ENCODE results near the gene NKAIN2.
"Not testable (repeated sequence)": the region's sequence is repeated elsewhere in the genome, so short reads cannot be mapped to it uniquely, and the experiment has no call there.

Gene NKAIN2

DNA sequence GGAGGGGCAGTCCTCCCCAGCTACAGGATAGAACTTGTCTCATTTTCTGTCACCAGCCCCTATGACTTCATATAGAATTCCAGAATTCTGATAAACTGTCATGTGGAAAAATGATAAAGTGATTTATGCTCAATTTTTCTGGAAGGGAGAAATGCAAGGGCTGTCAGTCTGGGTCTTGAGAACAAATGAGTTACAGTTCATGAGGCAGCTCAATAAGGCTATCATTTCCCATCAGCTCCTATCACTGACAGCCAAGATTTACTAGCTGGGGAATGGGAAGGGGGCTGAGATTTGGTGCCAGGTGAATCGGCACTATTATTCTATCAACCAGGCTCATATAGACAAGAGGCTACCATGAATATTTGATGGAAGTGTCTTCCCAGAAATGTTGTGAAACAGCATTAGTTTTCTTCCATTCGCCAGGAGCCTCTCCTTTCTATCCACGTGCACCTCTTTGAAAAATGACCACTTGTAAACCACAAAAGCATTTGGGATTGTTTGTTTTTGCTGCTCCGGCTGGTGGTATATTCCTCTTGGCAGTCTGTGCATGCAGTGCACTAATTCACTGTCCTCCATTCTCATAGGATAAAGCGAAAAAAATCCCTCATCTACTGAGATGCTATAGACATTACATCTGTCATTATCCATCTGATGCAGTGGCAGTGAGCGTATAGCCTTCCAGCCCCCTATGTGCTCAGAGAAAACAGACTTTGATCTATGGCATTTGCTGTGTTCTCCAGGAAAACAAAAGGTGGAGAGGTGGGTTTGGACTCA lies 629.9 kb downstream of the NKAIN2 start:
- DNase-seq (ENCODE audit: low read depth in 2 of 2) = no peak

DNA sequence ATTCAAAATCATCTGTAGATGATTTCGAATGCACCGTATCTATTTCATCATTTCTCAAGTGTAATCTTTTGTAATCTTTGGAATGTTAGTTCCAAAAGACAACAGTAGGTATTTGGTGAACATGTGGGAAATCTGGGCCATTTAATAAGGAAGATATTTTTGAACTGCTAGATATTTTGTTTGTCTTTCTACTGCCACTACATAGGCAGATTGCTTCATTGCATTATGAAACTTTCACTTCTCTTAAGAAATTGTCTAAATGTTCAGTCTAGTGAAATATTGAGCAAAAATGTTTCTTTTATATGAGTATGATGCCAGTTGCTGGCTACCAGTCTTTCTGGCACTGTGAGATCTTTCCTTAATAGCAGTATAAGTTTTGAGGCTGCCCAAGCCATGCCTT lies 630.8 kb downstream of the NKAIN2 start:
- no peak for DNase-seq (ENCODE audit: low read depth in 2 of 2)

DNA sequence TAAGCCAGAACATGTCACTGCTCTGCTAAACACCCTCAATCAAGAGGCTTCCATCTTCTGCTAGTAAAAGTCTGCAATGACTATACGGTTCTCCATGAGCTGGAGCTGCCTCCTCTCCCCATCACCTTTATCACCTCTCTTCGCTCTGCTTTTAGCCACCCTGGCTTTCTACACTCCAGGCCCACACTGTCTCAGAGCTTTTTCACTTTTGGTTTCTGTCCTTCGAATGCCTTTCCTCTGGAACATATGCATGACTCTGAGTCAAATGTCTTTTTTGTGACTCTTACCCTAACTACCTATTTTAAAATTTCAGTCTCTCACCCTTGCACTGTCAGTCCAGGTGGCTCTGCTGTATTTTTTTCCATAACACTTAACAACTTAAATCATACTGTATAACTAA lies 633.1 kb downstream of the NKAIN2 start:
- no peak for DNase-seq (ENCODE audit: low read depth in 2 of 2)

DNA sequence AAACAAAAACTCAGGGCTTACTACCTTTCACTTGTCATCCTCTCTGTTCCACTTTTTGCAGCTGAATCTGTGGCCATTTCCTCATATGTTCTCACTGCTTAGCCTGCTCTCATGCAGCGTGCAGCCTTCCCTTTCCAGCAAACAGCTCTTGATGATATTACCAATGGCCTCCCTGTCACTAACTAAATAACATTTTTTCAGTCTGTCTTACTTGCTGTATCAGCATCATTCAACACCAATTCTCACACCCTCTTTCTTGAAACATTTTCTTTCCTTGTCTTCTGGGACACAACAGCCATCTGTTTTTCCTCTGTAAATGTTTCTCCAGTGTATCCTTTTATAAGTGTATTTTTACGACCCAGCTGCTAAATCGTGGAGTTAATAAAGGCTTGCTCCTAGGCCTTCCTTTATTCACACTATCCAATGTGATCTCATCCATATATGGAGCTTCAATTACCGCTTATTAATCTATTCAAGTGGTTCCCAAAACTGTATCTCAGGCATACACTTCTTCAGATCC lies 634.9 kb downstream of the NKAIN2 start:
- no peak for DNase-seq (ENCODE audit: low read depth in 2 of 2)

DNA sequence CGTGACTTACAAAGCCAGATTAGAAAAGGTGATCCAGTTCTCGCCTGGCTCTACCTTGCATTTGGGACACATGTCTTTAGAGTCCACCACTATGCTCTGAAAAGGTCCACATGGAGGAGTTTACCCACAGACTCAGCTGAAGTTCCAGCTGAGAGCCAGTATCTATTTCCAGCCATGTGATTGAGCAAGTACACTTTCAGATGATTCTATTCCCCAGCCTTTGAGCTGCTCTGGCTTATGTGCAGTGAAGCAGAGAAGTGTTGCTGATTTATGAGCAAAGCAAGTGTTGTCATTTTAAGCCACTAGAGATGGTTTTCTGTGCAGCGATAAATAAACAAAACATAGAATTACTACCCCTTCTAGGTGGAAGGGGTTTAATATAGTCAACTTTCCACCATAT lies 637.8 kb downstream of the NKAIN2 start:
- no peak for DNase-seq (ENCODE audit: low read depth in 2 of 2)

DNA sequence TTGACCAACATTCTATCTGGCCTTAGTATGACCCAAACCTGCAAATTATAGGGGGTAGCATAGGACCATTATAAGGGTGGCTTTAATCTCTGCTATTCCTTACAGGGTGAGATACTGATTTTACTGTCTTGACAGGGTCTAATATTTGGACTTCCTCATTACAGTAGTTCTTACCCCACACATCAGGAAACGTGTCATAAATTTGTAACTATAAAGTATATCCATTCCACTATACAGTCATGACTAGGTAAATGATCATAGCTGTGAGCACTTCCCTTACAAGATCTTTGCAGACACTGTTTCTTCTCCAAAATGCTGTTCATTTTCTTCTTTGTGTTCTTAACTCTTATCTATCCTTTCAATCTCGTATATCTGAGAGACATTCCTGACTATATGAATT lies 639.9 kb downstream of the NKAIN2 start:
- DNase-seq (ENCODE audit: low read depth in 2 of 2) = no peak

DNA sequence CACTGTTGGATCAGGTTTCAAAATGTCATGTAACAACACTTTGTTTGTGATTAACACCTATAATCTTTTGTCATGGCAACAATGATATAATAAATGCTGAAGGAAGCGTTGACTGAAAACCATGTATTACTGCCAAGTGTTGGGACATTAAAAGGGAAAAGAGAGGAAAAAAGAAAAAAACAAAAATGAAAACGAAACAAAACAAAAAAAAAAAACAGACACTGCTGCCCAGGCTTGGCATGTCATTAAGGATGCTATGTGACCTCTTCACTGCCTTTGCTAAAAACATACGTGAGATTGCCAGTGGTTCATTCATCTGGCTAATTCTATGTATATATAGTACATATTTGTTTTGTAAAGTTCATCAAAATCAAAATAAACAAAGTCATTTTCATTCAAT lies 641.9 kb downstream of the NKAIN2 start:
- no peak for DNase-seq (ENCODE audit: low read depth in 2 of 2)

DNA sequence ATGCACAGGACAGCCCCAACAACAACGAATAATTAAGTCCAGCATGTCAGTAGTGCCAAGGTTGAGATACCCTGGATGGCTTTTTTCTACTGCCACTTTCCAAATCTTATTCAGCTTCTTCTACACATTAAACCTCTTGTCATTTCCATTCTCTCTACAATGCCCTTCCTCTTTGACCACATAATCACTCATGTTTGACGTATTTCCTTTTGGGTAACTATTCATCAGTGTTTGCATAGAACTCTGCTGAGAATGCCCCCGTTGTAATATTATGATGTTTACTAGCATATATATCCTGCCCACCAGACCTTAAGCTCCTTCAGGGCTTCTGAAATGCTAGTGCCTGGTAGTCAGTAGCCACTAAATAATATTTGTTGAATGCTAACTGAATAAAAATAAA lies 643.3 kb downstream of the NKAIN2 start:
- DNase-seq (ENCODE audit: low read depth in 2 of 2) = no peak

DNA sequence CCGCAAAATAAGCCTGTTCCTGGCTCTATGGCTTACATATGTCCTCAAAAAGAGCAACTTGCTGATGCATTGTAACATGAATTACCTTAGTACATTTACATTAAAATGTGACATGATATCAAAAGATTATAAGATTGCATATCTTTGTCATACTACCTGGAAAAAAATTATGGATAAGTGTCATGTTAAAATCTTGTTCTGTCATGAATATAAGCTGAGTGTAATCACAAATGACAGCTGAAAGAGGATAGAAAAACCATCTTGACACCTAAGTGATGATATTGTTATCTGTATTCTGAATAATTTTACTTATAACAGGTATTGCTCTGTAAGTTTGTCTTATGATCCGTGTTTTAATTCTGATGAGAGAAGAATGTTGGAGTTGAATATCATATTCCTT lies 655.6 kb downstream of the NKAIN2 start:
- DNase-seq (ENCODE audit: low read depth in 2 of 2) = no peak

DNA sequence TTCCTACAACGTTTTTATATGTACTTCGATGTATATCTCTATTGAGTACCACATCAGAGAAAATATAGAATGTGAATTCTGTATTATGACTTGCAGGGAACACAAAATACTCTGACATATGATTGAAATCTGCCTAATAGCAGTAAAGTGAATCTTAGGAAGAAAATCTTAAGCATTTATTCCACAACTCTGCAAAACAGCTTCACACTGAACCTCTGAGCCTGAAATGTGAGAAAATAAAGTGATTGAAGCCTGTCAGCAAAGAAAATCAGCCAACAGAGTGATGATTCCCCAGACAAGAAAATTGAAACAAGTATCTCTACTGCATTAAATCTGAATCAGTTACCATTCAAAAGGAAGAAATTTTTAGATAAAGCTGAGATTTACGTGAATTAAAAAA lies 659.1 kb downstream of the NKAIN2 start:
- DNase-seq (ENCODE audit: low read depth in 2 of 2) = no peak

DNA sequence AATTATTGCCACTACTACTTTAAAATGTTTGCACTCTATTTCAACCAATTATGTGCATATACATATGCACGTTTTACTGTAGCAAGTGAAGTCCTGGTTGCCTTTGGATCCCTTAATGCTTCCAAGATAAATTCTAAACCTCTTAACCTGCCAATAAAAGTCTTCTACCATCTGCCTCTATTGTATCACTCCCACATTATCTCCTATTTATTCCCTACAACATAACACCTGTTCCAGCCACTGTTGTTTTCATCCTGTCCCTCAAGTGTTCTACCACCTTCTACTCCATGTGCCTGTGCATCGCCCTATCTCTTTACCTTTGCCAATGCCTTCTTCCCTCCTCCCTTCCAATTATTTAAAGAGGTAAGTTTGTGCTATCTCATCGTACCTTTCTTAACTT lies 659.6 kb downstream of the NKAIN2 start:
- no peak for DNase-seq (ENCODE audit: low read depth in 2 of 2)

DNA sequence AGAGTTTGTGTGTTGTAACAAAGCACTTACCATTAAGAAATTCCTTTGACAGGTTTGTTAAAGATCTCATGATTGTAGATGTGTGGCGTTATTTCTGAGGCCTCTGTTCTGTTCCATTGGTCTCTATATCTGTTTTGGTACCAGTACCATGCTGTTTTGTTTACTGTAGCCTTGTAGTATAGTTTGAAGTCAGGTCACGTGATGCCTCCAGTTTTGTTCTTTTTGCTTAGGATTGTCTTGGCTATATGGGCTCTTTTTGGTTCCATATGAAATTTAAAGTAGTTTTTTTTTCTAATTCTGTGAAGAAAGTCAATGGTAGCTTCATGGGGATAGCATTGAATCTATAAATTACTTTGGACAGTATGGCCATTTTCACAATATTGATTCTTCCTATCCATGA lies 660.9 kb downstream of the NKAIN2 start:
- not testable (repeated sequence) for DNase-seq (ENCODE audit: low read depth in 2 of 2)

DNA sequence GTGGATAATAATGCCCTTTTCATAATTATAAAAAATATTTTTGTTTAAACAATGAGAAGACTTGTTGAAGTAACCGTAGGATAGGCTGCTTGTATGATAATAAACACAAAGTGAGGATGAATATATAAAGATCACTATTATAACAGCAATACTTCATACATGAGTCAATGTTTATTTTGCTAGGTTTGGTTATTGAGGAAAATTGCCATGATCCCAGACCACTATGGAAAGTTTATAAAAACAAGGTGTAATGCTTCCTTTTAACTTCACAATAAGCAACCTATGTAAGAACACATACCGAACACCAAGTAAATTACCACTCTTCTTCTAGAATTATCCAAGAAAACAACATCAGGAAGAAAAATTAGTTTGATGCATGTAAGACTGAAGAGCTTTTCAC lies 663.3 kb downstream of the NKAIN2 start:
- DNase-seq (ENCODE audit: low read depth in 2 of 2) = no peak

DNA sequence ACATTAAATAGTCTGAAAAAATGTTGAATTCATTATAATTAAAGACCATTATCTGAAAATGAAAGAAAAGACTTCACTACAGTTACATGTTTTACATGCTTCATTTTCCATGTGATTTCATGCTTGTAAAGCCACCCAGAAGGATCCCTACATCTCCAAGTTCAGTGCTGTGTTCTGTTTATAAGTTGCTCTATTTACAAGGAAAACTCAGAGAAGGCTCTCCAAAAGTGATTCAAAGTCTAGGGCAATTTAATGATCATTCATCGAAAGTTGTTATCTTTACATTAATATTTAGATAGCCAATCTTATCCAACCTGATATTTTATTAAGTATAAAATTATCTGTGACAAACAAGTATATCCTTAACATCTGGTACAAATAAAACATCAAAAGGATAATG lies 663.7 kb downstream of the NKAIN2 start:
- no peak for DNase-seq (ENCODE audit: low read depth in 2 of 2)

DNA sequence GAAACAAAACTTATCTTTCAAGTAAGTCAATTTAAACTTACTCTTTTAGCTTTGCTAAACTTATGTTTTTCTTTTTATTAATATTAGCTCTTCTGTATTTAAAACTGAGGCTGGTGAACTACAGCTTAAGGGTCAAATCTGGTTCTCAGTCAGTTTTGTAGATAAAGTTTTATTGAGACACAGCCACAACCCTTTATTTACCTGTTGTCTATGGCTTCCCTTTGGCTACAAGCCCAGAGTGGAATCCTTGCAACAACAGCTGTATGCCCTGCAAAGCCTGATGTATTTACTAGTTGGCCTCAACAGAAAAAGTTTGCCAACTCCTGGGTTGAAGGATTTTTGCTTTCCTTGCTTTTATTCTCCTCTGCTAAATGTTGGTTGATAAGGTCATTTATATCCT lies 667.1 kb downstream of the NKAIN2 start:
- DNase-seq (ENCODE audit: low read depth in 2 of 2) = no peak

DNA sequence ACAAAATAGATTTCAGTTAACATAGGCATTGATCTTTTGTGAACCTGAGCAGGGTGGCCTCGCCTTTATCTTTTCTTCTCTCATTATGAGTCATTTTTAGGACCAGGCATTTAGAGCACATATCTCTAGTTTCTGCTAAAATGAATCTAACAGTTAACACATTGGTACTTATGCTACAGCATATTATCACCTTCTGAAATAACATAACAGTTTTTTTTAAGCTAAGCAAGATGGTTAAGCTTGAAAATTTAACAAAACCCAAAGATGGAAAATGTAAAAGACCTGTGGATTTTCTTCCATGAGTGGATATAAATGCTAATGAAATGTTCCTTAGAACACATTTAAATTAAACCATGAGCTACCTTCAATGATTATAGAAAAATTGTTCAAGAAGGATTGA lies 671.5 kb downstream of the NKAIN2 start:
- DNase-seq (ENCODE audit: low read depth in 2 of 2) = no peak

DNA sequence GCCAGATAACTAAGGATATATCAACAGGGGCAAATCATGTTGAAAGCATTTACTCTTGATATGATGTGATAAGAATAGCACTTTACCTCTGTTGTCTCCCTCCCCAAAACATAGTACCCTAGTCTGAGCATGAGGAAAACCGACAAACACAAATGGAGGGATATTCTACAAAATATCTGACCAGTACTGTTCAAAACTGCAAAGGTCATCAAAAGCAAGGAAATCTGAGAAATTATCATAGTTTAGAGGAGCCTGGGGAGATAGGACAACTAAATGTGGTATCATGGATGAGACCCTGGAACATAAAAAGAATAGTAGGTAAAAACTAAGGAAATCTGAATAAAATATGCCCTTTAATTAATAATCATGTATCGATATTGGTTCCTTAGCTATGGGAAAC lies 675.2 kb downstream of the NKAIN2 start:
- no peak for DNase-seq (ENCODE audit: low read depth in 2 of 2)

DNA sequence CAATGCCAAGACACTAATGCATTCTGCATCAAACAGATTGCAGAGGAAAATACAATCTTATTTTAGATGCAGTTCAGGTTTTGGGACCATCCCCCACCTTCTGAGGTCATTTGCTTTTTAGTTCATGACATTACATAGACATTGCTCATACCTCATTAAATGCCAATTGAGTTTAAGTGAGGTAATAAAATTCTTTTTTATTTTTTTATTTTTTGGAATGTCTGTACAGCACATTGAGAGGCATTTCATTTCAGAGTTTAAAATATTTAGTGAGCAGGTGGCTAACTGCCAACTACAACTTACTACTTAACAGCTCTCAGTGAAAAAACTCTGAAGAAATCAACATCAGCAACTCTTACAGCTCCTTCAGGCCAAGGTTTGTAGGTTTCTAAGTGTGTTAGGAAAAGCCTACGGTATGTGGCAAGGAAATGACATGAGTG lies 676.3 kb downstream of the NKAIN2 start:
- DNase-seq (ENCODE audit: low read depth in 2 of 2) = no peak

DNA sequence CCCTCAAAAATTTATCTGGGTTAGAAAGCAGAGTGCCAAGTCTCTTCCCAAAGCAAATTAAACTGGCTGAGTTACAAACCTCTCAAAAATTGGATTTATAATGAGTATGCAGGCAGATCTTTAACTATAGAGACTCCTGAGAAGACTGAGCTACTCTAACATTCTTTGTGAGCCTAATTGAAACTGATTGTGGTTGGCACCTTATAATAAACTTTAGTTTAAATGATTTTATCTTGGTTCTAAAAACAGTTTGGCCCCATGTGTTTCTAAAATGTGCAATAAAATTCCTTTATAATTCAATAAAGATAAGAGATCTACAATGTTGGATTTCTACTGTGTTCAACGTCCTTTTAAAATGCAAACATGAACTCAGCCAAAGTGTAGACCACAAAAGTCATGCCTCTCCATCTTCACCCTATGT lies 678.4 kb downstream of the NKAIN2 start:
- DNase-seq (ENCODE audit: low read depth in 2 of 2) = no peak

DNA sequence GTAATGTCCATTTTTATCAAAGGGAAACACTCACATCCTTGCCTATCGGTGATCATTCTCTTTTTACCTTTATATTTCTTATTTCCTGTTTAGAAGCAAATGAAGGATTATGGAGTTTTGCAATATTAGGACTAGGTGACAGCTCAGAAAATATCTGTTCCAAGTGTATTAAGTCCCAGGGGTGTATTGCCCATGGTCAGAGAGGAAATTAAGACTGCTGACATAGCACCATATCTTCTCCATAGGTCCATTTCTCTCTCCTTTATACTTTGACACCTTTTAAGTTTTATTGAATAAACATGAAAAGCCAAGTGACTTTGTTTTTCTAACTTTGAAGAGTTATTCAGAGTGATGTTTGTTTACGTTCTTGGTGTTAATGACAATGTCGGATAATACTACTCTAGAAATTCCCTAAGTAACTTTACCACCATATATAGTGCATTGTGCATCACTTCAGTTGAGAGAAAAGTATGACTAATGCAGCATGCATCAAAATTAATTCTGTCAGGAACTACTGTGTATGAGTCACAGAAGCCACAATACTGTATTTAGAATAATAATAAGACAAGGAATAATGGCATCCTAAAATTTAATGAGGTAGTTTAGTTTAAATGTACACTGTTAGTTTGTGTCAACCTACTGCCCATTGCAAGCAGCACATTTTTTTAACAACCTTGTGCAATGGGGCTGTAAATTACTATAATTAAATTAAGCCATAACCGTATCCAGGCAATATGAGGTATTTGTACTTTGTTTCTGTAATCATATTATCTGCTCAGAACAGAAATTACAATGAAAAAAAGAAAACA lies 684.2 kb downstream of the NKAIN2 start:
- no peak for DNase-seq (ENCODE audit: low read depth in 2 of 2)

DNA sequence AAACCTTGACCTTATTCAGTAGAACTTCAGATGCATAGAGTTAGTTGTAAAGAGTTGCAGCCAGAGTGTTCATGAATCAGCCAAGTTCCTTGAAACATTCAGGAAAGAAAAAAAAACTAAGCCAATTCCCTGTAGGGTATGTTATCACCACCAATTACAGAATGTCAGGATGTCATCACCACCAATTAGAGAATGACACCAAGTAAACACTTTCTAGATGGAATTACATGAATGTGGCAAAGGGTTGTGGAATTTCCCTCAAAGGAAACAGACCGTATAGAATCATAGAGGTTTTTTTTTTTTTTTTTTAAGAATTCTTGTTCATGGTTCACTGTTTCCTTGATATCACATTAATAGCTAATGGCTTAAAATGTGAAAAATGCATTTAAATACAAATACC lies 686.5 kb downstream of the NKAIN2 start:
- DNase-seq (ENCODE audit: low read depth in 2 of 2) = no peak

DNA sequence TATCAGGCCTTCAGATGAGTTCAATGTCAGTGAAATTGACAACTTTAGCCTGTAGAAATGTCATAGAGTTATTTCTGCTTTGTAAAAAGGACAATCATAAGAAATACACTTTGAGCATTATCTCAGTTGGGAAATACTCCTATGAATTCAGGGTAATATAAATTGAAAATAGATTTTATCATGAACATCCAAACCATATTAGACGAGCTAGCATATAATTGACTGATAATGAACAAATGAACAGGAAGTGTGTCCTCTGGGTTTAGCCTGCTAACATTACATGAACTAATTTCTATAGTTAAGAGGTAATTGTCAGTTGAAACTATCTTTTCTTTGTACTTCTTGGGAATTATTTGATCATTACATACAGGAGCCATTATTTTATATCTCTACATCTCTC lies 689.6 kb downstream of the NKAIN2 start:
- DNase-seq (ENCODE audit: low read depth in 2 of 2) = no peak
